HCT116 (cell line): ENCODE results near the gene RHOXF1. TPM values are rescaled to one million over a fixed set of nuclear protein-coding genes. Genes with fewer than 3 reads are reported as not detected.

Experiments used
- ATAC-seq: fragments of 200-7000 bp; cut with Tn5 transposase; 2 replicates; pipeline ENCODE4 v1.9.1; 2020; ENCODE audit warnings: mild to moderate bottlenecking, moderate library complexity
- BruUV-seq: library from RNA; stranded (reverse); fragments of 400-500 nt; replicated peaks from 2 replicates; lab custom pipeline; 2021; lab: Mats Ljungman, UMichigan
- CTCF ChIA-PET: fragments of 300-600 bp; sonication (Branson Sonifier 250); formaldehyde crosslinking; loops from one replicate; lab custom pipeline; 2021; ENCODE audit warnings: antibody characterized with exemption; lab: Charles Lee
- POLR2A ChIA-PET: fragments of 300-600, 350-600 bp; sonication (Branson Sonifier 250); formaldehyde crosslinking; loops from one replicate; lab custom pipeline; 2021; ENCODE audit warnings: antibody characterized with exemption; lab: Charles Lee
- RAD21 ChIA-PET, 2 experiments: fragments of 300-600 bp; sonication (Branson Sonifier 250); formaldehyde crosslinking; loops; one replicate each; lab custom pipeline; 2023; ENCODE audit warnings: low total read pairs in 2 of 2; ENCODE audit not compliant: uncharacterized antibody in 2 of 2, unreplicated experiment in 2 of 2, low non-redundant PET in 1 of 2; lab: Charles Lee
- DNase-seq: peaks from one replicate; pipeline ENCODE4 v3.0.0-alpha.2; 2010; ENCODE audit warnings: low read depth, low spot score
- H2AFZ ChIP-seq: fragments of 200-600 bp; shearing (Covaris generic), sonication (generic); 2 replicates; pipeline ENCODE4 v1.6.1; 2017; ENCODE audit warnings: low read depth, mixed run types, mixed read lengths, antibody characterized with exemption, low read length; ENCODE audit not compliant: poor library complexity, severe bottlenecking
- H3K27ac ChIP-seq: 2 replicates; pipeline ENCODE4 v1.5.1; 2012; ENCODE audit warnings: low read depth, low read length
- H3K27me3 ChIP-seq: fragments of 200-600 bp; sonication (generic); 2 replicates; pipeline ENCODE4 v1.6.1; 2016; ENCODE audit warnings: mixed run types, low read length, mixed read lengths; ENCODE audit not compliant: insufficient read depth
- H3K36me3 ChIP-seq, 2 experiments: fragments of 200-500 bp in 1 of 2; fragments of 200-600 bp in 1 of 2; sonication (Bioruptor generic) in 1 of 2; sonication (generic) in 1 of 2; 2 replicates each; pipeline versions ENCODE4 v1.5.1 to v1.6.1; 2014 to 2016; ENCODE audit warnings: low read length in 2 of 2, inconsistent platforms in 1 of 2, mixed read lengths in 1 of 2, mixed run types in 1 of 2; ENCODE audit not compliant: insufficient read depth in 2 of 2, control insufficient read depth in 1 of 2
- H3K4me1 ChIP-seq, 2 experiments: fragments of 200-600 bp in 1 of 2; sonication (generic) in 1 of 2; 2 replicates each; pipeline versions ENCODE4 v1.5.1 to v1.6.1; 2012 to 2017; ENCODE audit warnings: low read length in 2 of 2, inconsistent platforms in 1 of 2, mild to moderate bottlenecking in 1 of 2, mixed read lengths in 1 of 2, mixed run types in 1 of 2, moderate library complexity in 1 of 2; ENCODE audit not compliant: insufficient read depth in 2 of 2, control insufficient read depth in 1 of 2
- H3K4me2 ChIP-seq: fragments of 200-600 bp; sonication (generic); 2 replicates; pipeline ENCODE4 v1.6.1; 2017; ENCODE audit warnings: mixed run types, low read length, mixed read lengths
- H3K4me3 ChIP-seq, 2 experiments: fragments of 200-600 bp in 1 of 2; sonication (generic) in 1 of 2; replicated peaks in 1 of 2; 2 replicates each; pipeline ENCODE4 v1.5.1; 2011 to 2016; ENCODE audit warnings: low read length in 2 of 2, control low read depth in 1 of 2, low read depth in 1 of 2, mild to moderate bottlenecking in 1 of 2, mixed read lengths in 1 of 2, mixed run types in 1 of 2
- H3K79me2 ChIP-seq: fragments of 200-600 bp; sonication (generic); 2 replicates; pipeline ENCODE4 v1.6.1; 2017; ENCODE audit warnings: mild to moderate bottlenecking, mixed run types, low read length, moderate library complexity, mixed read lengths; ENCODE audit not compliant: insufficient read depth
- H3K9ac ChIP-seq: fragments of 200-600 bp; sonication (generic); 2 replicates; pipeline ENCODE4 v1.6.1; 2016; ENCODE audit warnings: low read length, mixed read lengths
- H3K9me2 ChIP-seq: fragments of 200-600 bp; sonication (generic), shearing (Covaris generic); 2 replicates; pipeline ENCODE4 v1.6.1; 2017; ENCODE audit warnings: mixed run types, mild to moderate bottlenecking, moderate library complexity; ENCODE audit not compliant: insufficient read depth
- H3K9me3 ChIP-seq, 2 experiments: fragments of 200-500 bp in 1 of 2; fragments of 200-600 bp in 1 of 2; sonication (Bioruptor generic) in 1 of 2; sonication (generic) in 1 of 2; 2 replicates each; pipeline ENCODE4 v1.6.1; 2014 to 2017; ENCODE audit warnings: low read length in 2 of 2, mixed read lengths in 2 of 2, inconsistent platforms in 1 of 2, low read depth in 1 of 2, mild to moderate bottlenecking in 1 of 2, mixed run types in 1 of 2, moderate library complexity in 1 of 2; ENCODE audit not compliant: control insufficient read depth in 1 of 2, insufficient read depth in 1 of 2
- H4K20me1 ChIP-seq: fragments of 200-600 bp; sonication (generic), shearing (Covaris generic); 2 replicates; pipeline ENCODE4 v1.6.1; 2017; ENCODE audit warnings: mixed run types, mild to moderate bottlenecking, moderate library complexity; ENCODE audit not compliant: insufficient read depth
- CBX3 ChIP-seq: IDR thresholded peaks from 2 replicates; pipeline ENCODE4 v1.6.1; 2012; ENCODE audit warnings: low read depth
- EGR1 ChIP-seq: IDR thresholded peaks from 2 replicates; pipeline ENCODE4 v1.6.1; 2012; ENCODE audit warnings: low read depth
- EZH2 ChIP-seq: fragments of 200-600 bp; sonication (generic); IDR thresholded peaks from 2 replicates; pipeline ENCODE4 v1.6.1; 2017; ENCODE audit warnings: antibody characterized with exemption, mixed run types
- EZH2phosphoT487 ChIP-seq: fragments of 200-600 bp; IDR thresholded peaks from 2 replicates; pipeline ENCODE4 v1.6.1; 2018; ENCODE audit warnings: antibody characterized with exemption, borderline replicate concordance
- JUND ChIP-seq: IDR thresholded peaks from 2 replicates; pipeline ENCODE4 v1.6.1; 2012
- RAD21 ChIP-seq: IDR thresholded peaks from 2 replicates; pipeline ENCODE4 v1.6.1; 2012; ENCODE audit warnings: low read depth, mild to moderate bottlenecking
- SIN3A ChIP-seq: IDR thresholded peaks from 2 replicates; pipeline ENCODE4 v1.6.1; 2012; ENCODE audit warnings: low read depth
- SP1 ChIP-seq: IDR thresholded peaks from 2 replicates; pipeline ENCODE4 v1.6.1; 2012; ENCODE audit warnings: low read depth
- SRF ChIP-seq: IDR thresholded peaks from 2 replicates; pipeline ENCODE4 v1.6.1; 2012; ENCODE audit warnings: low read depth
- TCF7L2 ChIP-seq: IDR thresholded peaks from 2 replicates; pipeline ENCODE4 v1.7.0; 2011; ENCODE audit warnings: borderline replicate concordance, inconsistent platforms; ENCODE audit not compliant: insufficient read depth, insufficient read length; ENCODE audit errors: extremely low read depth
- YY1 ChIP-seq: IDR thresholded peaks from 2 replicates; pipeline ENCODE4 v1.6.1; 2011; ENCODE audit warnings: low read length, low read depth, moderate library complexity, mild to moderate bottlenecking; ENCODE audit not compliant: insufficient replicate concordance; ENCODE audit errors: extremely low read depth
- ZFX ChIP-seq: fragments of 450-650 bp; IDR thresholded peaks from 2 replicates; pipeline ENCODE4 v1.6.1; 2017
- ZNF274 ChIP-seq: fragments of 200-500 bp; sonication (Bioruptor generic); IDR thresholded peaks from 2 replicates; pipeline ENCODE4 v1.6.1; 2014; ENCODE audit warnings: mild to moderate bottlenecking, low read depth, low read length, inconsistent platforms
- intact Hi-C: fragments of 100-400 bp; cut with micrococcal nuclease; formaldehyde crosslinking; loops from 2 replicates; pipeline ENCODE4 v1.10.0; 2022
- total RNA-seq: library from RNA; stranded (reverse); gene quantifications from one replicate; pipeline ENCODE4 v1.2.1, GENCODE V29; 2021; ENCODE audit not compliant: unreplicated experiment
- TF ChIP-seq, protein P1 (sequence below): IDR thresholded peaks from 2 replicates; pipeline ENCODE4 v1.6.1; 2012; ENCODE audit warnings: low read depth
- TF ChIP-seq, protein P2 (sequence below): IDR thresholded peaks from 2 replicates; pipeline ENCODE4 v1.6.1; 2011; ENCODE audit warnings: mild to moderate bottlenecking, low read length, moderate library complexity; ENCODE audit not compliant: insufficient replicate concordance; ENCODE audit errors: extremely low read depth
- TF ChIP-seq, protein P3 (sequence below): IDR thresholded peaks from 2 replicates; pipeline ENCODE4 v1.6.1; 2012
- TF ChIP-seq, protein P4 (sequence below): IDR thresholded peaks from 2 replicates; pipeline ENCODE4 v1.6.1; 2012

RHOXF1 gene
- total RNA-seq, 1 experiment from 2014 or later, result 0.52 TPM

DNA sequence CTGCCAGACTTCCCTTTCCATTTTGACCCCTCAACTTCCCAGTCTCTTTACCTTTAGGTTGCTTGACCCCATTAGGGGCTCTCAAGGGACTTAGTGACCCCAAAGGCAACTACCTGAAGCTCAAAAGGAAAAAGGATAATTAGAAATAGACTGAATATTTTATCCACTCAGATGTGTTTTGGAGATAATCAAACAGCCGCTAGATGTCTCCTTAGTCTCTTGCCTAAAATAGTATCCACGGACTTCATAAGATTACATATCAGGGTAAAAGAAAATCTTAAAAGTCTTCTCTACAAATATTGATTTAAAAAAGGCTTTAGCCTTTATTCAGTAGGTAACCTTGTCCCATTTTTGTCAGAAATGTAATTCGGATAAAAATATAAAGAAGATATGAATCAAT, 21.7 kb upstream of the RHOXF1 start:
- Histone ChIP-seq H3K79me2 (no peaks in the 10 kb centered on the region), H3K9ac (no peak overlapping the region), H2AFZ (no peak overlapping the region), H3K4me3 (no peak overlapping the region), H3K4me1 (no peaks in the 10 kb centered on the region), H3K9me3 (no peaks in the 10 kb centered on the region), H3K27me3 (no peaks in the 10 kb centered on the region), H3K27ac (no peak overlapping the region), H3K9me2 (no peaks in the 10 kb centered on the region), H3K36me3 (no peaks in the 10 kb centered on the region), H3K4me2 (no peak overlapping the region), H4K20me1 (no peaks in the 10 kb centered on the region)
- CTCF ChIA-PET, result no interaction called here
- POLR2A ChIA-PET, result no interaction called here
- intact Hi-C loops, result no loop called here
- BruUV-seq, result no TSS peak
- ATAC-seq (no peak), DNase-seq (no peak)
- TF ChIP-seq JUND (no peak), SRF (no peak), ZNF274 (no peak), EZH2 (no peak), SIN3A (no peak), YY1 (no peak), SP1 (no peak), TCF7L2 (no peak), CBX3 (no peak), ZFX (no peak), EGR1 (no peak), RAD21 (no peak), EZH2phosphoT487 (no peak)
- TF ChIP-seq, protein P1, sequence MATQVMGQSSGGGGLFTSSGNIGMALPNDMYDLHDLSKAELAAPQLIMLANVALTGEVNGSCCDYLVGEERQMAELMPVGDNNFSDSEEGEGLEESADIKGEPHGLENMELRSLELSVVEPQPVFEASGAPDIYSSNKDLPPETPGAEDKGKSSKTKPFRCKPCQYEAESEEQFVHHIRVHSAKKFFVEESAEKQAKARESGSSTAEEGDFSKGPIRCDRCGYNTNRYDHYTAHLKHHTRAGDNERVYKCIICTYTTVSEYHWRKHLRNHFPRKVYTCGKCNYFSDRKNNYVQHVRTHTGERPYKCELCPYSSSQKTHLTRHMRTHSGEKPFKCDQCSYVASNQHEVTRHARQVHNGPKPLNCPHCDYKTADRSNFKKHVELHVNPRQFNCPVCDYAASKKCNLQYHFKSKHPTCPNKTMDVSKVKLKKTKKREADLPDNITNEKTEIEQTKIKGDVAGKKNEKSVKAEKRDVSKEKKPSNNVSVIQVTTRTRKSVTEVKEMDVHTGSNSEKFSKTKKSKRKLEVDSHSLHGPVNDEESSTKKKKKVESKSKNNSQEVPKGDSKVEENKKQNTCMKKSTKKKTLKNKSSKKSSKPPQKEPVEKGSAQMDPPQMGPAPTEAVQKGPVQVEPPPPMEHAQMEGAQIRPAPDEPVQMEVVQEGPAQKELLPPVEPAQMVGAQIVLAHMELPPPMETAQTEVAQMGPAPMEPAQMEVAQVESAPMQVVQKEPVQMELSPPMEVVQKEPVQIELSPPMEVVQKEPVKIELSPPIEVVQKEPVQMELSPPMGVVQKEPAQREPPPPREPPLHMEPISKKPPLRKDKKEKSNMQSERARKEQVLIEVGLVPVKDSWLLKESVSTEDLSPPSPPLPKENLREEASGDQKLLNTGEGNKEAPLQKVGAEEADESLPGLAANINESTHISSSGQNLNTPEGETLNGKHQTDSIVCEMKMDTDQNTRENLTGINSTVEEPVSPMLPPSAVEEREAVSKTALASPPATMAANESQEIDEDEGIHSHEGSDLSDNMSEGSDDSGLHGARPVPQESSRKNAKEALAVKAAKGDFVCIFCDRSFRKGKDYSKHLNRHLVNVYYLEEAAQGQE, result no peak
- TF ChIP-seq, protein P2, sequence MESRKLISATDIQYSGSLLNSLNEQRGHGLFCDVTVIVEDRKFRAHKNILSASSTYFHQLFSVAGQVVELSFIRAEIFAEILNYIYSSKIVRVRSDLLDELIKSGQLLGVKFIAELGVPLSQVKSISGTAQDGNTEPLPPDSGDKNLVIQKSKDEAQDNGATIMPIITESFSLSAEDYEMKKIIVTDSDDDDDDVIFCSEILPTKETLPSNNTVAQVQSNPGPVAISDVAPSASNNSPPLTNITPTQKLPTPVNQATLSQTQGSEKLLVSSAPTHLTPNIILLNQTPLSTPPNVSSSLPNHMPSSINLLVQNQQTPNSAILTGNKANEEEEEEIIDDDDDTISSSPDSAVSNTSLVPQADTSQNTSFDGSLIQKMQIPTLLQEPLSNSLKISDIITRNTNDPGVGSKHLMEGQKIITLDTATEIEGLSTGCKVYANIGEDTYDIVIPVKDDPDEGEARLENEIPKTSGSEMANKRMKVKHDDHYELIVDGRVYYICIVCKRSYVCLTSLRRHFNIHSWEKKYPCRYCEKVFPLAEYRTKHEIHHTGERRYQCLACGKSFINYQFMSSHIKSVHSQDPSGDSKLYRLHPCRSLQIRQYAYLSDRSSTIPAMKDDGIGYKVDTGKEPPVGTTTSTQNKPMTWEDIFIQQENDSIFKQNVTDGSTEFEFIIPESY, result no peak
- TF ChIP-seq, protein P3, sequence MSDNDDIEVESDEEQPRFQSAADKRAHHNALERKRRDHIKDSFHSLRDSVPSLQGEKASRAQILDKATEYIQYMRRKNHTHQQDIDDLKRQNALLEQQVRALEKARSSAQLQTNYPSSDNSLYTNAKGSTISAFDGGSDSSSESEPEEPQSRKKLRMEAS, result no peak
- TF ChIP-seq, protein P4, sequence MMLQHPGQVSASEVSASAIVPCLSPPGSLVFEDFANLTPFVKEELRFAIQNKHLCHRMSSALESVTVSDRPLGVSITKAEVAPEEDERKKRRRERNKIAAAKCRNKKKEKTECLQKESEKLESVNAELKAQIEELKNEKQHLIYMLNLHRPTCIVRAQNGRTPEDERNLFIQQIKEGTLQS, result no peak
- RAD21 ChIA-PET, result no interaction called here
